PFSK-1 (cell line): ENCODE data around the gene PIK3AP1.

ENCODE experiments used
- FOXP2 ChIP-seq: optimal IDR thresholded peaks from 2 replicates; pipeline ENCODE3; 2011; ENCODE audit warnings: borderline replicate concordance, control low read depth, inconsistent platforms; ENCODE audit not compliant: insufficient read depth; ENCODE audit errors: extremely low read length, extremely low read depth
- POLR2AphosphoS5 ChIP-seq: IDR thresholded peaks from 2 replicates; pipeline ENCODE4 v1.6.1; 2012; ENCODE audit warnings: low read depth, mild to moderate bottlenecking, control low read depth, low read length, moderate library complexity
- REST ChIP-seq, 2 experiments: IDR thresholded peaks; 2 replicates each; pipeline versions ENCODE4 v1.6.1 to v1.8.0; 2011 to 2012; ENCODE audit warnings: low read depth in 2 of 2, low read length in 2 of 2, control low read depth in 1 of 2, inconsistent platforms in 1 of 2, mild to moderate bottlenecking in 1 of 2, moderate library complexity in 1 of 2; ENCODE audit not compliant: insufficient read depth in 1 of 2
- SIN3A ChIP-seq: IDR thresholded peaks from 2 replicates; pipeline ENCODE4 v1.6.1; 2012; ENCODE audit warnings: mild to moderate bottlenecking, low read length, moderate library complexity, borderline replicate concordance; ENCODE audit not compliant: insufficient read depth
- TAF1 ChIP-seq: IDR thresholded peaks from 2 replicates; pipeline ENCODE4 v1.6.1; 2012; ENCODE audit warnings: low read length, control low read depth, borderline replicate concordance; ENCODE audit not compliant: insufficient read depth

Gene PIK3AP1

GRCh38 chr10:96704563-96704962 is 15.8 kb downstream of the PIK3AP1 start:
- TF ChIP-seq POLR2AphosphoS5 (no peak), FOXP2 (no peak), REST (IDR thresholded peaks at IDR 0.05; ENCODE audit: insufficient read depth in 1 of 2, low read depth in 2 of 2, low read length in 2 of 2) (no peak), TAF1 (no peak), SIN3A (no peak)

GRCh38 chr10:96703358-96703757 is 17.0 kb downstream of the PIK3AP1 start:
- TF ChIP-seq POLR2AphosphoS5 (no peak), SIN3A (no peak), TAF1 (no peak), REST (IDR thresholded peaks at IDR 0.05; ENCODE audit: insufficient read depth in 1 of 2, low read depth in 2 of 2, low read length in 2 of 2) (no peak), FOXP2 (no peak)

- TF ChIP-seq SIN3A, result no peak
- TF ChIP-seq POLR2AphosphoS5, result no peak
- no peak for TF ChIP-seq FOXP2
- TF ChIP-seq REST (IDR thresholded peaks at IDR 0.05; ENCODE audit: insufficient read depth in 1 of 2, low read depth in 2 of 2, low read length in 2 of 2), result no peak
- TF ChIP-seq TAF1, result no peak
These were observed 19.0 kb downstream of the PIK3AP1 start for GRCh38 chr10:96701265-96701664.

- TF ChIP-seq FOXP2, result no peak
- TF ChIP-seq REST (IDR thresholded peaks at IDR 0.05; ENCODE audit: insufficient read depth in 1 of 2, low read depth in 2 of 2, low read length in 2 of 2), result no peak
- no peak for TF ChIP-seq POLR2AphosphoS5
- TF ChIP-seq SIN3A, result no peak
These were observed 19.8 kb downstream of the PIK3AP1 start for GRCh38 chr10:96700374-96701099.

- no peak for TF ChIP-seq REST (IDR thresholded peaks at IDR 0.05; ENCODE audit: insufficient read depth in 1 of 2, low read depth in 2 of 2, low read length in 2 of 2)
- no peak for TF ChIP-seq POLR2AphosphoS5
- no peak for TF ChIP-seq FOXP2
- TF ChIP-seq SIN3A, result no peak
- TF ChIP-seq TAF1, result no peak
These were observed 20.7 kb downstream of the PIK3AP1 start for GRCh38 chr10:96699613-96700012.
